ENCODE data around the gene SV2C.

The SV2C gene

GRCh38 chr5:76339919-76340318 lies 256.7 kb downstream of the SV2C start (continued):
- TF ChIP-seq, protein P1, sequence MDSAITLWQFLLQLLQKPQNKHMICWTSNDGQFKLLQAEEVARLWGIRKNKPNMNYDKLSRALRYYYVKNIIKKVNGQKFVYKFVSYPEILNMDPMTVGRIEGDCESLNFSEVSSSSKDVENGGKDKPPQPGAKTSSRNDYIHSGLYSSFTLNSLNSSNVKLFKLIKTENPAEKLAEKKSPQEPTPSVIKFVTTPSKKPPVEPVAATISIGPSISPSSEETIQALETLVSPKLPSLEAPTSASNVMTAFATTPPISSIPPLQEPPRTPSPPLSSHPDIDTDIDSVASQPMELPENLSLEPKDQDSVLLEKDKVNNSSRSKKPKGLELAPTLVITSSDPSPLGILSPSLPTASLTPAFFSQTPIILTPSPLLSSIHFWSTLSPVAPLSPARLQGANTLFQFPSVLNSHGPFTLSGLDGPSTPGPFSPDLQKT (IDR thresholded peaks at IDR 0.05; ENCODE audit: borderline replicate concordance, low read depth, low read length): no peak
- no peak for TF ChIP-seq ZNF114 (tag by site-specific recombination; IDR thresholded peaks at IDR 0.05)
- no peak for TF ChIP-seq SP3 (tag by site-specific recombination; IDR thresholded peaks at IDR 0.05)
- TF ChIP-seq ZNF610 (tag by site-specific recombination; IDR thresholded peaks at IDR 0.05; ENCODE audit: borderline replicate concordance): no peak
- no peak for TF ChIP-seq ZNF623 (tag by site-specific recombination; IDR thresholded peaks at IDR 0.05)
- no peak for TF ChIP-seq ZNF629 (tag by site-specific recombination; IDR thresholded peaks at IDR 0.05)

DNA sequence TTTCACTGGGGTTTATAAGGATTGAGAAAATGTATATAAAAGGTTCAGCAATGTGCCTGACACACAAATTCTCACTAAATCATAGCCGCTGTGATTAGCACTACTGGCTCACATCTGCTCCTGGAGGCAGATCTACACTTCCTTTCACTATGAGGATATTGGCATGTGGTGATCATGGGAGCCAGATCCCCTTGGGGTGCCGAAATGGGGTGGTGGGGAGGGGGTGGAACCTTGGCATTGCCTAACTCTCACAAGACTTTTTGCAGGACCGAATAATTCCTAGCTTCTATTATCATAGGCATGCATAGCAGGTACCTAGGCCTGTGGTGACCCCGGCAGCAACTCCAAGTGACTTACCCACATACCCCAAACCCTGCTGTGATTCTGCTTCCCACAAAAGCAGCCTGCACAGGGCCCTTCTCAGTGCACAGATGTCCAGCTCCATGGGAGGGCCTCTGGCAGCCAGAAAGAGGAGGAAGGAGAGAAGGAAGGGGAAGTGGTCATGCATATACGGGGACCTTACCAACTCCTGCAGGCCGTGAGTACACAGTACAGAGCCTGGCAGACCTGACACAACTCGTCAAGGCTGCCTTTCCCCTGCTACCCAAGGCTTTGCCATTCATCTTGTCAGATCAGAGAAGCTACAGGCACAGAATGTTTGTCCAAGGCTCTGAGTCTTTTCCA lies 258.6 kb downstream of the SV2C start:
- no peaks in the 10 kb centered on the region for H3K36me3 ChIP-seq (ENCODE audit: control insufficient read depth in 2 of 2, insufficient read depth in 1 of 2, low read length in 2 of 2)
- H3K27ac ChIP-seq (ENCODE audit: extremely low read depth, low read depth, low read length): no peak overlapping the region
- no peaks in the 10 kb centered on the region for H3K9me3 ChIP-seq (ENCODE audit: control insufficient read depth, insufficient read depth, low read depth, low read length)
- TF ChIP-seq ZBTB21 (tag by site-specific recombination; IDR thresholded peaks at IDR 0.05): no peak
- no peak for TF ChIP-seq ZNF610 (tag by site-specific recombination; IDR thresholded peaks at IDR 0.05; ENCODE audit: borderline replicate concordance)
- TF ChIP-seq ZIC2 (tag by site-specific recombination; IDR thresholded peaks at IDR 0.05): peak; percentile 84
- ChIA-PET POLR2A (no interaction called here), CTCF (no interaction called here)
- no peak overlapping the region for H3K4me3 ChIP-seq (ENCODE audit: low read depth, low read length)
- no peaks in the 10 kb centered on the region for H3K4me1 ChIP-seq (ENCODE audit: control insufficient read depth, insufficient read depth, low read length)

DNA sequence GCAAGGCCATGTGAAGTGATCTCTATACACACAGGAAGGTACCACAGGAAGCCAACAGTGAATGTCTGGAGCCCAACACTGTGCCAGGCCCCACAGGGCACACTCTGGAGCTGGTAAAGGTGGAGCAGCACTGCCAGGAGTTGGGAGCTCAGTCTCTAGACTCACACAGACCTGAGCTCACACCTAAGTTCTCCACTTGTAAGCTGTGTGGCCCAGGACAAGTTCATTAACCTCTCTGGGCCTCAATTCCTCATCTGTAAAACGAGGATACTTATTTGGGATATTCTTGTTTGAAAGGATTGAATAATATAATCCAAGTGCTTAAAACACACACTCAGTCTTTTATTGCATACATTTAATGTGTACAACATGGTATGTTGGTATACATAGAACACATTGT lies 259.3 kb downstream of the SV2C start:
- H3K27ac ChIP-seq (ENCODE audit: extremely low read depth, low read depth, low read length): no peak overlapping the region
- H3K4me3 ChIP-seq (ENCODE audit: low read depth, low read length): no peak overlapping the region
- ChIA-PET CTCF (no interaction called here), POLR2A (no interaction called here)
- no peaks in the 10 kb centered on the region for H3K36me3 ChIP-seq (ENCODE audit: control insufficient read depth in 2 of 2, insufficient read depth in 1 of 2, low read length in 2 of 2)
- 0 out of 2 replicates have a peak, but pooled peaks have one; percentile 1 for TF ChIP-seq ZNF585B (tag by site-specific recombination; IDR thresholded peaks at IDR 0.05)
- TF ChIP-seq ZBTB8A (tag by site-specific recombination; IDR thresholded peaks at IDR 0.05): no peak
- H3K9me3 ChIP-seq (ENCODE audit: control insufficient read depth, insufficient read depth, low read depth, low read length): no peaks in the 10 kb centered on the region
- H3K4me1 ChIP-seq (ENCODE audit: control insufficient read depth, insufficient read depth, low read length): no peaks in the 10 kb centered on the region

DNA sequence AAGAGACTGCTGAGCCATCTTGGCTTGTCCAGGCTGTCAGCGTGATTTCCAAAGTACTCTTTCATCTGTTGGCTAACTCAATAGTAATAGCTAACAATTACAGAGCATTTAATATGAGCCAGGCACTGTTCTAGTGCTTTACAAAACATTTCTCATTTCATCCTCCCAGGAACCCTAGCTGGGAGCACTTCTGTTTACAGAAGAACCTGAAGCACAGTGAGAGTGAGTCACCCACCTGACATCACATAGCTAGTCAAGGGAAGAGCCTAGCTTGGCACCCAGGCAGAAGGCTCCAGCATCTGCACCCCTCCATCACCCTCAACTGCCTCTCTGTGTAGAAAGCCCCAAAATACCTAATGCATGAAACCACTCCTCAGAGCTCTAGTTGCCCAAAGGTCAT lies 262.4 kb downstream of the SV2C start:
- TF ChIP-seq ZNF629 (tag by site-specific recombination; IDR thresholded peaks at IDR 0.05) (peak; percentile 33; the same call in 1 of the 2 replicates), ZBTB6 (tag by site-specific recombination; IDR thresholded peaks at IDR 0.05) (peak; percentile 77), ZNF776 (tag by site-specific recombination; IDR thresholded peaks at IDR 0.05; ENCODE audit: borderline replicate concordance) (no peak)
- no peak overlapping the region for H3K4me3 ChIP-seq (ENCODE audit: low read depth, low read length)
- CTCF ChIA-PET: interaction anchor here (0.6 kb wide), 1 partner anchor 429 kb away, joined by 3 read pairs; no protein-coding TSS in a partner anchor
- no peak overlapping the region for H3K27ac ChIP-seq (ENCODE audit: extremely low read depth, low read depth, low read length)
- no peaks in the 10 kb centered on the region for H3K4me1 ChIP-seq (ENCODE audit: control insufficient read depth, insufficient read depth, low read length)
- no peaks in the 10 kb centered on the region for H3K9me3 ChIP-seq (ENCODE audit: control insufficient read depth, insufficient read depth, low read depth, low read length)
- no peaks in the 10 kb centered on the region for H3K36me3 ChIP-seq (ENCODE audit: control insufficient read depth in 2 of 2, insufficient read depth in 1 of 2, low read length in 2 of 2)
- POLR2A ChIA-PET: no interaction called here

- Histone ChIP-seq H3K9me3 (ENCODE audit: control insufficient read depth, insufficient read depth, low read depth, low read length) (no peaks in the 10 kb centered on the region), H3K27ac (ENCODE audit: extremely low read depth, low read depth, low read length) (no peak overlapping the region), H3K4me1 (ENCODE audit: control insufficient read depth, insufficient read depth, low read length) (peaks cover 2% of the 10 kb centered on the region; the same call in 1 of the 2 replicates), H3K36me3 (ENCODE audit: control insufficient read depth in 2 of 2, insufficient read depth in 1 of 2, low read length in 2 of 2) (no peaks in the 10 kb centered on the region), H3K4me3 (ENCODE audit: low read depth, low read length) (no peak overlapping the region)
- POLR2A ChIA-PET: interaction anchor here (0.7 kb wide), 1 partner anchor 1221 kb away, joined by 3 read pairs; no protein-coding TSS in a partner anchor
- CTCF ChIA-PET: interaction anchor here (1.9 kb wide), 1 partner anchor 13 kb away, joined by 7 read pairs; no protein-coding TSS in a partner anchor
- TF ChIP-seq ZNF777 (tag by site-specific recombination; IDR thresholded peaks at IDR 0.05; ENCODE audit: borderline replicate concordance) (no peak), ZNF549 (tag by site-specific recombination; IDR thresholded peaks at IDR 0.05) (no peak), MYNN (tag by site-specific recombination; IDR thresholded peaks at IDR 0.05; ENCODE audit: borderline replicate concordance) (no peak), ZNF16 (tag by site-specific recombination; IDR thresholded peaks at IDR 0.05; ENCODE audit: low read depth) (no peak), ZNF621 (tag by site-specific recombination; IDR thresholded peaks at IDR 0.05) (no peak), ZNF580 (tag by site-specific recombination; IDR thresholded peaks at IDR 0.05) (no peak), ZNF214 (tag by site-specific recombination; IDR thresholded peaks at IDR 0.05; ENCODE audit: borderline replicate concordance) (no peak), OVOL3 (tag by site-specific recombination; IDR thresholded peaks at IDR 0.05) (no peak)
Measured at GRCh38 chr5:76351176-76351575, 268.0 kb downstream of the SV2C start.

Data from HEK293 (cell line).